IPS DF 6.9 (cell line): ENCODE measurements around the gene CPA1.

Source experiments
- DNase-seq: peaks from one replicate; pipeline ENCODE4 v3.0.0-alpha.2; 2013; ENCODE audit warnings: low read depth, low spot score
- H3K27ac ChIP-seq: one replicate; pipeline ENCODE4 v1.5.1; 2013; ENCODE audit warnings: low read length, control low read depth
- H3K27me3 ChIP-seq: 2 replicates; pipeline ENCODE4 v1.6.1; 2013; ENCODE audit warnings: mild to moderate bottlenecking, low read length; ENCODE audit not compliant: control insufficient read depth, insufficient read depth
- H3K36me3 ChIP-seq: 2 replicates; pipeline ENCODE4 v1.6.1; 2013; ENCODE audit warnings: low read length; ENCODE audit not compliant: control insufficient read depth, insufficient read depth
- H3K4me1 ChIP-seq: 2 replicates; pipeline ENCODE4 v1.6.1; 2013; ENCODE audit warnings: low read length; ENCODE audit not compliant: control insufficient read depth, insufficient read depth
- H3K4me3 ChIP-seq: 2 replicates; pipeline ENCODE4 v1.5.1; 2013; ENCODE audit warnings: mild to moderate bottlenecking, low read length
- H3K9me3 ChIP-seq: 2 replicates; pipeline ENCODE4 v1.6.1; 2013; ENCODE audit warnings: low read length, inconsistent platforms; ENCODE audit not compliant: control insufficient read depth, insufficient read depth
- WGBS: extraction: QIAGEN DNeasy Blood & Tissue Kit; methylation state at CpG from one replicate; pipeline ENCODE4 v1.1.7; 2013; ENCODE audit warnings: mixed read lengths, missing lambda C conversion rate; ENCODE audit not compliant: insufficient read length, insufficient coverage; 5-methylcytosine and 5-hydroxymethylcytosine counted together

Gene CPA1

GRCh38 chr7:130430115-130430514 lies 49.8 kb downstream of the CPA1 start:
- Histone ChIP-seq H3K9me3 (no peaks in the 10 kb centered on the region), H3K4me3 (no peak overlapping the region), H3K27ac (no peak overlapping the region), H3K36me3 (no peaks in the 10 kb centered on the region), H3K27me3 (no peaks in the 10 kb centered on the region; the same call in 1 of the 2 replicates), H3K4me1 (no peaks in the 10 kb centered on the region)
- no peak for DNase-seq
- WGBS = no CpG with 5 or more reads among the region's 1 CpG

- DNase-seq = no peak
- no peaks in the 10 kb centered on the region for H3K36me3 ChIP-seq
- no peak overlapping the region for H3K4me3 ChIP-seq
- no CpG with 5 or more reads among the region's 5 CpGs for WGBS
- H3K27ac ChIP-seq = no peak overlapping the region
- no peaks in the 10 kb centered on the region for H3K4me1 ChIP-seq
- no peaks in the 10 kb centered on the region for H3K9me3 ChIP-seq
- no peaks in the 10 kb centered on the region; the same call in 1 of the 2 replicates for H3K27me3 ChIP-seq
These were observed 50.8 kb downstream of the CPA1 start for GRCh38 chr7:130430841-130431666.

GRCh38 chr7:130432886-130433285 lies 52.6 kb downstream of the CPA1 start:
- Histone ChIP-seq H3K36me3 (no peaks in the 10 kb centered on the region), H3K27me3 (no peaks in the 10 kb centered on the region), H3K27ac (no peak overlapping the region), H3K4me3 (no peak overlapping the region), H3K4me1 (no peaks in the 10 kb centered on the region), H3K9me3 (no peaks in the 10 kb centered on the region)
- no CpG with 5 or more reads among the region's 3 CpGs for WGBS
- no peak for DNase-seq

- Histone ChIP-seq H3K4me1 (no peaks in the 10 kb centered on the region), H3K4me3 (no peak overlapping the region), H3K27me3 (no peaks in the 10 kb centered on the region), H3K36me3 (no peaks in the 10 kb centered on the region), H3K9me3 (no peaks in the 10 kb centered on the region), H3K27ac (no peak overlapping the region)
- WGBS = no CpG with 5 or more reads among the region's 1 CpG
- DNase-seq = no peak
These were observed 53.0 kb downstream of the CPA1 start for GRCh38 chr7:130433301-130433700.

- Histone ChIP-seq H3K27me3 (no peaks in the 10 kb centered on the region), H3K9me3 (no peaks in the 10 kb centered on the region), H3K27ac (no peak overlapping the region), H3K36me3 (no peaks in the 10 kb centered on the region), H3K4me1 (peaks cover 3% of the 10 kb centered on the region; the same call in 1 of the 2 replicates), H3K4me3 (no peak overlapping the region)
- WGBS = no CpG with 5 or more reads among the region's 2 CpGs
- no peak for DNase-seq
These were observed 55.1 kb downstream of the CPA1 start for GRCh38 chr7:130435311-130435854.

DNA sequence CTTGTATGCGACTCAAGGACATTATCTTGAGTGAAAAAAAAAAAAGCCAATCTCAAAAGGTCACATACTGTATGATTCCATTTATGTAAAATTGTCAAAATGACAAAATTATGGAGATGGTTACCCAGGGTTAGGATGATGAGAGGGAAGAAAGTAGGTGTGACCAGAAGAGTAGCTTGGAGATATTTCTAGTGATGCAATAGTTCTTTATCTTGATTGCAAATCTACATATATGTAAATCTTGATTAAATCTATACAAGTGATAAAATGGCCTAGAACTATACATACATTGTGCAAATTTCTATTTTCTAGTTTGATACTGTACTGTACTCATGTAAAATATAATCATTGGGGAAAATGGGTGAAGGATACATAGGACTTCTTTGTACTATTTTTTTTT lies 56.0 kb downstream of the CPA1 start:
- Histone ChIP-seq H3K4me3 (no peak overlapping the region), H3K9me3 (no peaks in the 10 kb centered on the region), H3K27me3 (no peaks in the 10 kb centered on the region), H3K36me3 (no peaks in the 10 kb centered on the region), H3K27ac (no peak overlapping the region), H3K4me1 (peaks cover 3% of the 10 kb centered on the region; the same call in 1 of the 2 replicates)
- DNase-seq = no peak
- WGBS = no CpG with 5 or more reads among the region's 1 CpG
